Kidney glomerular epithelial cell (primary cell): ENCODE measurements around the gene PAX2.
"Not testable (repeated sequence)": the region's sequence is repeated elsewhere in the genome, so short reads cannot be mapped to it uniquely, and the experiment has no call there.

Source experiments
- DNase-seq: peaks from one replicate; lab custom pipeline; 2025; lab: John Stamatoyannopoulos, UW

PAX2 gene

GRCh38 chr10:100744987-100745881 is at the start of gene PAX2:
PAX2 (plus strand) TSS chr10:100745582; CDS start chr10:100746261, 679 bp downstream.
- peak; percentile 84 for DNase-seq

GRCh38 chr10:100696477-100696901 is 48.9 kb upstream of the PAX2 start:
- DNase-seq: peak; percentile 44

GRCh38 chr10:100697070-100697469 is 48.3 kb upstream of the PAX2 start:
- peak; percentile 68 for DNase-seq

GRCh38 chr10:100697631-100698030 is 47.8 kb upstream of the PAX2 start:
- DNase-seq: no peak

GRCh38 chr10:100701704-100702103 is 43.7 kb upstream of the PAX2 start:
- not testable (repeated sequence) for DNase-seq

GRCh38 chr10:100705139-100705538 is 40.2 kb upstream of the PAX2 start:
- no peak for DNase-seq

- no peak for DNase-seq
These were observed 38.0 kb upstream of the PAX2 start for GRCh38 chr10:100707261-100707848.

- DNase-seq: no peak
These were observed 36.0 kb upstream of the PAX2 start for GRCh38 chr10:100709146-100710082.

- DNase-seq: no peak
These were observed 35.1 kb upstream of the PAX2 start for GRCh38 chr10:100710151-100710871.

- no peak for DNase-seq
These were observed 32.1 kb upstream of the PAX2 start for GRCh38 chr10:100713049-100713858.

GRCh38 chr10:100713859-100714565 is 31.4 kb upstream of the PAX2 start:
- no peak for DNase-seq

GRCh38 chr10:100714566-100714950 is 30.8 kb upstream of the PAX2 start:
- no peak for DNase-seq

- no peak for DNase-seq
These were observed 30.3 kb upstream of the PAX2 start for GRCh38 chr10:100715101-100715444.

GRCh38 chr10:100715445-100716385 is 29.7 kb upstream of the PAX2 start:
- no peak for DNase-seq

GRCh38 chr10:100717166-100717565 is 28.2 kb upstream of the PAX2 start:
- DNase-seq: no peak

- DNase-seq: no peak
These were observed 27.1 kb upstream of the PAX2 start for GRCh38 chr10:100718197-100718742.

- DNase-seq: no peak
These were observed 22.2 kb upstream of the PAX2 start for GRCh38 chr10:100723180-100723579.

- no peak for DNase-seq
These were observed 21.4 kb upstream of the PAX2 start for GRCh38 chr10:100723770-100724530.
